ENCODE measurements around the gene RUBCN. TPM values are rescaled to one million over a fixed set of nuclear protein-coding genes. Genes with fewer than 3 reads are reported as not detected.

The RUBCN gene
- total and polyA plus RNA-seq, 2 of the 13 experiments (the other 11 are each of a cell fraction or from before 2014, with no cell fraction given), result 5.2 to 8.1 TPM

GRCh38 chr3:197750858-197751737 lies 14.4 kb upstream of the RUBCN start (continued):
- TF ChIP-seq, protein P1, sequence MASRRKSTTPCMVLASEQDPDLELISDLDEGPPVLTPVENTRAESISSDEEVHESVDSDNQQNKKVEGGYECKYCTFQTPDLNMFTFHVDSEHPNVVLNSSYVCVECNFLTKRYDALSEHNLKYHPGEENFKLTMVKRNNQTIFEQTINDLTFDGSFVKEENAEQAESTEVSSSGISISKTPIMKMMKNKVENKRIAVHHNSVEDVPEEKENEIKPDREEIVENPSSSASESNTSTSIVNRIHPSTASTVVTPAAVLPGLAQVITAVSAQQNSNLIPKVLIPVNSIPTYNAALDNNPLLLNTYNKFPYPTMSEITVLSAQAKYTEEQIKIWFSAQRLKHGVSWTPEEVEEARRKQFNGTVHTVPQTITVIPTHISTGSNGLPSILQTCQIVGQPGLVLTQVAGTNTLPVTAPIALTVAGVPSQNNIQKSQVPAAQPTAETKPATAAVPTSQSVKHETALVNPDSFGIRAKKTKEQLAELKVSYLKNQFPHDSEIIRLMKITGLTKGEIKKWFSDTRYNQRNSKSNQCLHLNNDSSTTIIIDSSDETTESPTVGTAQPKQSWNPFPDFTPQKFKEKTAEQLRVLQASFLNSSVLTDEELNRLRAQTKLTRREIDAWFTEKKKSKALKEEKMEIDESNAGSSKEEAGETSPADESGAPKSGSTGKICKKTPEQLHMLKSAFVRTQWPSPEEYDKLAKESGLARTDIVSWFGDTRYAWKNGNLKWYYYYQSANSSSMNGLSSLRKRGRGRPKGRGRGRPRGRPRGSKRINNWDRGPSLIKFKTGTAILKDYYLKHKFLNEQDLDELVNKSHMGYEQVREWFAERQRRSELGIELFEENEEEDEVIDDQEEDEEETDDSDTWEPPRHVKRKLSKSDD (CRISPR knock-in tag; IDR thresholded peaks at IDR 0.05; ENCODE audit: low read depth), result no peak
- no peak for TF ChIP-seq ZNF720 (CRISPR knock-in tag; IDR thresholded peaks at IDR 0.05)
- TF ChIP-seq CEBPZ (IDR thresholded peaks at IDR 0.05; ENCODE audit: low read length), result no peak
- no peak for TF ChIP-seq ZNF160 (CRISPR knock-in tag; IDR thresholded peaks at IDR 0.05)
- TF ChIP-seq ATF7 (IDR thresholded peaks at IDR 0.05), result no peak
- TF ChIP-seq ATF7 (CRISPR knock-in tag; IDR thresholded peaks at IDR 0.05), result no peak
- TF ChIP-seq HOXA9 (CRISPR knock-in tag; IDR thresholded peaks at IDR 0.05; ENCODE audit: borderline replicate concordance), result no peak
- TF ChIP-seq ZBTB8A (CRISPR knock-in tag; IDR thresholded peaks at IDR 0.05; ENCODE audit: borderline replicate concordance, low read depth), result no peak
- no peak for TF ChIP-seq CREBL2 (CRISPR knock-in tag; IDR thresholded peaks at IDR 0.05; ENCODE audit: borderline replicate concordance)
- no peak for TF ChIP-seq THYN1 (CRISPR knock-in tag; IDR thresholded peaks at IDR 0.05; ENCODE audit: borderline replicate concordance, low read depth)
- TF ChIP-seq ZNF446 (CRISPR knock-in tag; IDR thresholded peaks at IDR 0.05), result no peak
- TF ChIP-seq, protein P2, sequence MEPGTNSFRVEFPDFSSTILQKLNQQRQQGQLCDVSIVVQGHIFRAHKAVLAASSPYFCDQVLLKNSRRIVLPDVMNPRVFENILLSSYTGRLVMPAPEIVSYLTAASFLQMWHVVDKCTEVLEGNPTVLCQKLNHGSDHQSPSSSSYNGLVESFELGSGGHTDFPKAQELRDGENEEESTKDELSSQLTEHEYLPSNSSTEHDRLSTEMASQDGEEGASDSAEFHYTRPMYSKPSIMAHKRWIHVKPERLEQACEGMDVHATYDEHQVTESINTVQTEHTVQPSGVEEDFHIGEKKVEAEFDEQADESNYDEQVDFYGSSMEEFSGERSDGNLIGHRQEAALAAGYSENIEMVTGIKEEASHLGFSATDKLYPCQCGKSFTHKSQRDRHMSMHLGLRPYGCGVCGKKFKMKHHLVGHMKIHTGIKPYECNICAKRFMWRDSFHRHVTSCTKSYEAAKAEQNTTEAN (CRISPR knock-in tag; conservative IDR thresholded peaks at IDR 0.05), result 0 out of 2 replicates have a peak, but pooled peaks have one; percentile 30
- no peak for TF ChIP-seq ZUFSP (CRISPR knock-in tag; IDR thresholded peaks at IDR 0.05; ENCODE audit: borderline replicate concordance)
- TF ChIP-seq ELF4 (CRISPR knock-in tag; IDR thresholded peaks at IDR 0.05; ENCODE audit: borderline replicate concordance), result no peak
- no peak for TF ChIP-seq FOXO1 (CRISPR knock-in tag; IDR thresholded peaks at IDR 0.05)
- TF ChIP-seq CCDC6 (CRISPR knock-in tag; IDR thresholded peaks at IDR 0.05), result no peak
